Fibroblast of lung (primary cell): Measurements from ENCODE around the gene ANGPT4. TPM values are rescaled to one million over a fixed set of nuclear protein-coding genes. Genes with fewer than 3 reads are reported as not detected.

Source experiments
- DNase-seq, 2 donors: peaks; one replicate each; pipeline versions ENCODE4 v3.0.0 to v3.0.0-alpha.2; 2010; ENCODE audit warnings: low read depth in 2 of 2
- H2AFZ ChIP-seq: 2 replicates; pipeline ENCODE4 v1.5.1; 2012; ENCODE audit warnings: low read length, control low read depth, inconsistent platforms
- H3K27ac ChIP-seq: 2 replicates; pipeline ENCODE4 v1.5.1; 2011; ENCODE audit warnings: low read length, control low read depth; ENCODE audit not compliant: insufficient read depth
- H3K27me3 ChIP-seq: 2 replicates; pipeline ENCODE4 v1.5.1; 2011; ENCODE audit warnings: mild to moderate bottlenecking, low read length; ENCODE audit not compliant: control insufficient read depth, insufficient read depth
- H3K36me3 ChIP-seq: 2 replicates; pipeline ENCODE4 v1.5.1; 2011; ENCODE audit warnings: low read length; ENCODE audit not compliant: control insufficient read depth, insufficient read depth
- H3K4me1 ChIP-seq: 2 replicates; pipeline ENCODE4 v1.5.1; 2011; ENCODE audit warnings: low read length; ENCODE audit not compliant: control insufficient read depth, insufficient read depth; ENCODE audit errors: extremely low read depth
- H3K4me2 ChIP-seq: 2 replicates; pipeline ENCODE4 v1.5.1; 2011; ENCODE audit warnings: low read length, control low read depth; ENCODE audit not compliant: insufficient read depth; ENCODE audit errors: extremely low read depth
- H3K4me3 ChIP-seq, 4 experiments: fragments of 200-600 bp in 1 of 4; sonication (generic) in 1 of 4; replicated peaks in 1 of 4; 2 replicates each; pipeline ENCODE4 v1.5.1; 2011 to 2016; ENCODE audit warnings: low read length in 4 of 4, low read depth in 3 of 4, mild to moderate bottlenecking in 3 of 4, control low read depth in 2 of 4, inconsistent platforms in 1 of 4, mixed read lengths in 1 of 4; ENCODE audit not compliant: insufficient read depth in 1 of 4; ENCODE audit errors: control extremely low read depth in 1 of 4
- H3K79me2 ChIP-seq: 2 replicates; pipeline ENCODE4 v1.5.1; 2012; ENCODE audit warnings: mild to moderate bottlenecking, low read length, inconsistent platforms; ENCODE audit not compliant: control insufficient read depth, insufficient read depth
- H3K9ac ChIP-seq: 2 replicates; pipeline ENCODE4 v1.5.1; 2011; ENCODE audit warnings: mild to moderate bottlenecking, low read length, control low read depth; ENCODE audit not compliant: insufficient read depth
- H3K9me3 ChIP-seq: 2 replicates; pipeline ENCODE4 v1.5.1; 2012; ENCODE audit warnings: low read depth, low read length; ENCODE audit not compliant: control insufficient read depth, insufficient read depth
- H4K20me1 ChIP-seq: 2 replicates; pipeline ENCODE4 v1.5.1; 2011; ENCODE audit warnings: low read length; ENCODE audit not compliant: control insufficient read depth, insufficient read depth; ENCODE audit errors: extremely low read depth
- EZH2 ChIP-seq: IDR thresholded peaks from 2 replicates; pipeline ENCODE4 v1.5.1; 2012; ENCODE audit warnings: low read length, control low read depth, mild to moderate bottlenecking; ENCODE audit errors: missing control alignments
- polyA plus RNA-seq, 2 donors: library from polyadenylated mRNA; depleted of rRNA in 1 of 2; stranded (reverse) in 1 of 2; unstranded in 1 of 2; fragments of >200 nt; gene quantifications; 2 replicates each; pipeline ENCODE4 v1.2.1, GENCODE V29; 2011 to 2012; ENCODE audit warnings: missing spikeins in 1 of 2
- total RNA-seq: library from RNA; depleted of rRNA; stranded (reverse); fragments of >200 nt; gene quantifications from 2 replicates; pipeline ENCODE4 v1.2.1, GENCODE V29; 2014
- TF ChIP-seq, protein P1 (sequence below), 2 donors: IDR thresholded peaks in 1 of 2; conservative IDR thresholded peaks in 1 of 2; 1 replicate in 1 of 2; 2 replicates in 1 of 2; pipeline ENCODE4 v1.5.1; 2011 to 2012; ENCODE audit warnings: low read length in 2 of 2, control low read depth in 1 of 2, inconsistent platforms in 1 of 2, low read depth in 1 of 2, mild to moderate bottlenecking in 1 of 2

The ANGPT4 gene
- total and polyA plus RNA-seq, 2 donors (not counting 1 experiment from before 2014, with no cell fraction given) = under 0.01 TPM; not detected in 1

DNA sequence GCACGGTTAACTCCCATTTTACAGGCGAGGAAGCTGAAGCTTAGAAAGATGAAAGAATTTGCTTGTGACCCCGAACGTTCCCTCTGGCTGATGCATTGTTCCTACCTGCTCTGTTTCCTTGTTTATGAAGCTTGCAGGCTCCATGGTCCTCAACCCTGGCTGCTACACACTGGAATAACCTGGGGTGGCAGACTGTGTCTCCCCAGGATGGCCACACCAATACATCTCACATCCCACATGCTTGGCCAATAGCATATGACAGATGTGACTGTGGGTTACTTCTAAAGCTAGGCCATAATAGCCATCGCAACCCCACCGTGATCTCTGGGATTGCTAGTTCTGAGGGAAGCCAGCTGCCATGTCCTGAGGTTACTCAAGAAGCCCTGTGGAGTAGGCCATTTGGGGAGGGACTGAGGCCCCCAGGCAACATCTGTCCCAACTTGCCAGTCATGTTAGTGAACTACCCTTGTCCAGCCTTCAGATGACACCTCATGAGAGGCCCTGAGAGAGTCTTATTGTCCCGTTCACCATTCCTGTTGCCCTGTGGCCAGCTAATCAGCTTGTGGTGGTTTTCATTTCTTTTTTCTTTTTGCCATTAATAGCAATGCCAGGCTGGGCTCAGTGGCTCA is 89.3 kb downstream of the ANGPT4 start:
- TF ChIP-seq, protein P1, sequence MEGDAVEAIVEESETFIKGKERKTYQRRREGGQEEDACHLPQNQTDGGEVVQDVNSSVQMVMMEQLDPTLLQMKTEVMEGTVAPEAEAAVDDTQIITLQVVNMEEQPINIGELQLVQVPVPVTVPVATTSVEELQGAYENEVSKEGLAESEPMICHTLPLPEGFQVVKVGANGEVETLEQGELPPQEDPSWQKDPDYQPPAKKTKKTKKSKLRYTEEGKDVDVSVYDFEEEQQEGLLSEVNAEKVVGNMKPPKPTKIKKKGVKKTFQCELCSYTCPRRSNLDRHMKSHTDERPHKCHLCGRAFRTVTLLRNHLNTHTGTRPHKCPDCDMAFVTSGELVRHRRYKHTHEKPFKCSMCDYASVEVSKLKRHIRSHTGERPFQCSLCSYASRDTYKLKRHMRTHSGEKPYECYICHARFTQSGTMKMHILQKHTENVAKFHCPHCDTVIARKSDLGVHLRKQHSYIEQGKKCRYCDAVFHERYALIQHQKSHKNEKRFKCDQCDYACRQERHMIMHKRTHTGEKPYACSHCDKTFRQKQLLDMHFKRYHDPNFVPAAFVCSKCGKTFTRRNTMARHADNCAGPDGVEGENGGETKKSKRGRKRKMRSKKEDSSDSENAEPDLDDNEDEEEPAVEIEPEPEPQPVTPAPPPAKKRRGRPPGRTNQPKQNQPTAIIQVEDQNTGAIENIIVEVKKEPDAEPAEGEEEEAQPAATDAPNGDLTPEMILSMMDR (conservative IDR thresholded peaks at IDR 0.05 in 1 of 2, IDR thresholded peaks at IDR 0.05 in 1 of 2; ENCODE audit: low read depth in 1 of 2, low read length in 2 of 2) = no peak
- no peak for TF ChIP-seq EZH2
- no peaks in the 10 kb centered on the region for H3K4me1 ChIP-seq
- no peak for DNase-seq
- H2AFZ ChIP-seq = no peak overlapping the region
- H3K4me3 ChIP-seq = no peak overlapping the region
- no peak overlapping the region for H3K4me2 ChIP-seq
- no peaks in the 10 kb centered on the region for H3K79me2 ChIP-seq
- no peak overlapping the region for H3K9ac ChIP-seq
- H3K9me3 ChIP-seq = no peaks in the 10 kb centered on the region
- H3K36me3 ChIP-seq = no peaks in the 10 kb centered on the region
- H4K20me1 ChIP-seq = no peaks in the 10 kb centered on the region
- no peaks in the 10 kb centered on the region for H3K27me3 ChIP-seq
- no peak overlapping the region for H3K27ac ChIP-seq

DNA sequence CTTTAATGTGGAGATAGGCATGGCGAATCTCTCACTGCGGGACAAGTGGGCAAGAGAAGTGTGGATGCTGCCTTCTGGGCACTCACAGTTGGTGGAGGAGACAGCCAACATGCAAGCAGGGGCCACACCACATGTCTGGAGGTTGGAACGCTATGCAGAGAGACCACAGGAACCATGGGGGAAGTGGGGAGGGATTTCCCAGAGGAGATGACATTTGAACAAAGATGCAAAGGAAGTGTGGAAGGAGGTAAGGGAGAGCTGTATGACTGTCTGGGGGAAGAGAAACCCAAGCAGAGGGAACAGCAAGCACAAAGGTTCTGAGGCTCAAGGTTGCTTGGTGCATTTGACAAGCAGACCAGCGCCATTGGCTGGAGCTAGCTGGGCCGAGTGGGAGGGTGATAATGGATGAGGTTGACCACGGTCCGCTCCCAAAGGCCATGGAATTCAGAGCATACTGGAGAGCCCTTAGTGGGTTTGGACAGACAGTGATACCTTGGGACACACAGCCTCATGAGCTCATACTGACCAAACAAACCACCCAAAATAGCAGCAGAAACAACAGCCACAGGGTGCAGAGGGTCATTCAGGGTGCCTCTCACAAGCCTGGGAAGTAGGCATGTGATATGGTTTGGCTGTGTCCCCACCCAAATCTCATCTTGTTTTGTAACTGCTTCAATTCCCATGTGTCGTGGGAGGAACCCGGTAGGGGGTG is 90.3 kb downstream of the ANGPT4 start:
- H3K27me3 ChIP-seq = no peaks in the 10 kb centered on the region
- TF ChIP-seq, protein P1 (conservative IDR thresholded peaks at IDR 0.05 in 1 of 2, IDR thresholded peaks at IDR 0.05 in 1 of 2; ENCODE audit: low read depth in 1 of 2, low read length in 2 of 2) = no peak
- TF ChIP-seq EZH2 = no peak
- no peak overlapping the region for H2AFZ ChIP-seq
- no peak overlapping the region for H3K4me3 ChIP-seq
- H3K36me3 ChIP-seq = no peaks in the 10 kb centered on the region
- H4K20me1 ChIP-seq = no peaks in the 10 kb centered on the region
- H3K27ac ChIP-seq = no peak overlapping the region
- H3K4me2 ChIP-seq = no peak overlapping the region
- H3K79me2 ChIP-seq = no peaks in the 10 kb centered on the region
- H3K4me1 ChIP-seq = no peaks in the 10 kb centered on the region
- no peak overlapping the region for H3K9ac ChIP-seq
- peak in 1 of 2 donors; percentile 17 for DNase-seq
- no peaks in the 10 kb centered on the region for H3K9me3 ChIP-seq

DNA sequence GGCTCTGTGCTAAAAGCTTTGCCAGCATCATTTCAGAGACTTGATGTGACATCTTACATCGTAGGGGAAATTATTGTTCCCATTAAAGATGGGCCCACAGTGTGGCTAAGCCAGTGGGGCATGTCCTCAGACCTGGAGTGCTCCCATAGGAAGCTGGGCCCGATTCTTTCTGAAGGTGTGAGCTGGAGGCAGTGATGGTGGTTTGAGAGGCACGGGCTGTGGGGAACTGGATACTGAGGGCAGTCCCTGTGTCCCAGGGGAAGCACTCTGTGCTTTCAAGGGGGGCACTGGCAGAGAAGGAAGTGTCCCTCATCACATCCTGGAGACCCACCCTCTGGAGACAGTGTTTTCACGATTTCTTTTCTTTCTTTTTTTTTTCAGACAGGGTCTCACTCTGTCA is 91.2 kb downstream of the ANGPT4 start:
- no peaks in the 10 kb centered on the region for H3K27me3 ChIP-seq
- H3K36me3 ChIP-seq = no peaks in the 10 kb centered on the region
- no peaks in the 10 kb centered on the region for H3K9me3 ChIP-seq
- no peak for DNase-seq
- TF ChIP-seq EZH2 = no peak
- TF ChIP-seq, protein P1 (conservative IDR thresholded peaks at IDR 0.05 in 1 of 2, IDR thresholded peaks at IDR 0.05 in 1 of 2; ENCODE audit: low read depth in 1 of 2, low read length in 2 of 2) = no peak
- no peak overlapping the region for H3K4me2 ChIP-seq
- H2AFZ ChIP-seq = no peak overlapping the region
- no peaks in the 10 kb centered on the region for H3K4me1 ChIP-seq
- no peak overlapping the region for H3K9ac ChIP-seq
- no peaks in the 10 kb centered on the region for H3K79me2 ChIP-seq
- no peaks in the 10 kb centered on the region for H4K20me1 ChIP-seq
- H3K4me3 ChIP-seq = no peak overlapping the region
- H3K27ac ChIP-seq = no peak overlapping the region
